GM08714 (cell line): Measurements from ENCODE around the gene KIF3C.

Experiments
- H3K4me3 ChIP-seq: fragments of 200-500 bp; sonication (Bioruptor generic); 2 replicates; pipeline ENCODE4 v1.5.1; 2014; ENCODE audit warnings: mild to moderate bottlenecking, low read length, inconsistent platforms
- ZNF274 ChIP-seq: IDR thresholded peaks from 2 replicates; pipeline ENCODE4 v1.6.1; 2012; ENCODE audit warnings: mild to moderate bottlenecking, low read depth, low read length

The KIF3C gene

DNA sequence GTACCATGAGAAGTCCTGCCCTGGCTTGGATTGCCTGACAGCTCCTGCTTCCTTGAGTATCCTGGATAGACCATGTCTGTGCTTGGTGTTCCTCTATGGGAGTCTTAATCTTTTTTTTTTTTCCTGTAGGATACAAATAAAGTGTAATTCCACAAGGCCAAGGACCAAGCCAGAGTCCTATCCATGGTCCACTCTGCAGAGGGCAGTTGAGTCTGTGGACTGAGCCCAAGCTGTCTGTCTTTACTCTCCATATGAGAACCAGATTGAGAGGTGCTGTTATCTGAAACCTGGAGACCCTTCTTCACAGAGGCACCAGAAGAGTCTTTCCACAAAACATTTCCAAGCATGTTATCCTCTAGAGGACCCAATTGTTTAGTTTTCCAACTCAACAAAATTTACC is 1.4 kb upstream of the KIF3C start:
- no peak overlapping the region for H3K4me3 ChIP-seq
- TF ChIP-seq ZNF274 = no peak

GRCh38 chr2:25982968-25983280 is 627 bp upstream of the KIF3C start:
- peak overlapping the region; percentile 68; the same call in 1 of the 2 replicates for H3K4me3 ChIP-seq
- TF ChIP-seq ZNF274 = no peak

GRCh38 chr2:25981596-25982272 is 563 bp downstream of the KIF3C start:
- TF ChIP-seq ZNF274 = no peak

GRCh38 chr2:25980951-25981350 is 1.3 kb downstream of the KIF3C start:
- no peak overlapping the region for H3K4me3 ChIP-seq
- TF ChIP-seq ZNF274 = no peak

More at GRCh38 chr2:25981596-25982272, 563 bp downstream of the KIF3C start:
- peak overlapping the region; percentile 68 for H3K4me3 ChIP-seq

GRCh38 chr2:25980076-25980887 is 2.0 kb downstream of the KIF3C start:
- no peak for TF ChIP-seq ZNF274
- H3K4me3 ChIP-seq = no peak overlapping the region

DNA sequence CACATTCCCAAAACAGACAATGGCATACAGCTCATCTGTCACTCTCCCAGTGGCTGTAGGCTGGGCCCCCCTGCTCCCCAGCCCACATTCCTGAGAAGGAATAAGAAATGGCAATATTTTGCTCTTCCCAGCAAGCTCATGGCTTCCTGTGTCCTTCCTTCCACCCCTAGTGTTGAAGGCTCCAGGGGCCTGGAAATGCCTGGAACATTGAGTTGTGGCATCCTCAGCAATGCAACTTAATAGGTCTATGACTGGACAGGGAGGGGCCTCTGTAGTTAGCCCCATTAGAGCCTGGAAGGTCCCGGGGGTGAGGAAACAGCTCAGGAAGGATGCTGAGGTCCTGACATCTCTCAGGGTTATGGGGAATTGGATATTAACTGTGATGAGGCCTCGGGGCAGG is 3.3 kb downstream of the KIF3C start:
- no peak overlapping the region for H3K4me3 ChIP-seq
- no peak for TF ChIP-seq ZNF274

- TF ChIP-seq ZNF274 = no peak
- H3K4me3 ChIP-seq = no peak overlapping the region
Measured at GRCh38 chr2:25977768-25978167, 4.5 kb downstream of the KIF3C start.

DNA sequence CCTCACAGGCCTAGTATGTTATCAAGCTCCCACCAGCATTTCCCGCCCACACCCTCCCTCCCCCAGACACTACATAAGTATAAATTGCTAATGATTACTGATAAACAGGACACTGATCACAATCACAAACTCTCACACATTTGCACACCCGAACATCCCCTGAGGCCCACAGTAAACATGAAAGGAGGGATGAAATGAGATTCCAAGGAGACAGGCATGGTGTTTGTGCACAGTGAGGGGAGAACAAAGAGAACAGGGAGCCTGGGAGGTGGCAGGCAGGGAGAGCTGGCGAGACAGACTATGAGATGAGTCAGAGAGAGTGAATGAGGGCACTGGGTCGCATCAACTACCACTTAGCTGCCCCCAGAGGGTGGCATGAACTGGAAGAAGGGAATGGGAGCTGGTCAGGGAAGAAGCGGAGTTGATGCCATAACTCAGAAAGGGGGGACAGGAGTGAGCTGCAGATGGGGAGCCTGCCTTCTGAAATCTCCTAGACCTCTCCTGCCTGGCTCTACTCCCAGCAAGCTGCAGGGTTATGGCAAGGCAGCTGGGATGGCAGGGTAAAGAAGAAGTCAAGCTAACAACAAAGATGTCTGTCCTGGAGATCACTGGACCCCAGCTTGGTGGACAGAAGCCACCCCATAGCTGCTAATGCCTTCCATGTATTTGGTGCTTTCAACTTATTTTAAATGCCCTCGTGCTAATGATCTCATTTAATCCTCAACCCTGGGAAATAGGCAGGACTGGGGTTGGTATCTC is 5.1 kb downstream of the KIF3C start:
- H3K4me3 ChIP-seq = no peak overlapping the region
- TF ChIP-seq ZNF274 = no peak

GRCh38 chr2:25972049-25972823 is 10.1 kb downstream of the KIF3C start:
- TF ChIP-seq ZNF274 = no peak
- no peak overlapping the region for H3K4me3 ChIP-seq

DNA sequence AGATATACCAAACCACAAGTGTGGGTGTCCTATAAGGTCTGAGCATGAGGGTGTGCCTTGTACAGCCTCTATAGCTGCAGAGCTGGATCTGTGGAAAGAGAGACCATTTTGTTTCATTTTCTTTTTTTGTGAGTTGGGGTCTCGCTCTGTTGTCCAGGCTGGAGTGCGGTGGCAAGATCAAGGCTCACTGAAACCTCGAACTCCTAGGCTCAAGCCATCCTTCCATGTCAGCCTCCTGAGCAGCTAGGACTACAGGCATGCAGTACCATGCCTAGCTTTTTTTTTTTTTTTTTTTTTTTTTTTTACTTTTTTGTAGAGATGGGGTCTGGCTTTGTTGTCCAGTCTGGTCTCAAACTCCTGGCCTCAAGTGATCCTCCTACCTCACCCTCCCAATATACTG is 10.7 kb downstream of the KIF3C start:
- TF ChIP-seq ZNF274 = no peak

GRCh38 chr2:25966531-25967270 is 15.6 kb downstream of the KIF3C start:
- TF ChIP-seq ZNF274 = no peak
- H3K4me3 ChIP-seq = no peak overlapping the region

More for the DNA sequence above, 10.7 kb downstream of the KIF3C start:
- H3K4me3 ChIP-seq = no peak overlapping the region

GRCh38 chr2:25964891-25965290 is 17.4 kb downstream of the KIF3C start:
- no peak overlapping the region for H3K4me3 ChIP-seq
- no peak for TF ChIP-seq ZNF274

DNA sequence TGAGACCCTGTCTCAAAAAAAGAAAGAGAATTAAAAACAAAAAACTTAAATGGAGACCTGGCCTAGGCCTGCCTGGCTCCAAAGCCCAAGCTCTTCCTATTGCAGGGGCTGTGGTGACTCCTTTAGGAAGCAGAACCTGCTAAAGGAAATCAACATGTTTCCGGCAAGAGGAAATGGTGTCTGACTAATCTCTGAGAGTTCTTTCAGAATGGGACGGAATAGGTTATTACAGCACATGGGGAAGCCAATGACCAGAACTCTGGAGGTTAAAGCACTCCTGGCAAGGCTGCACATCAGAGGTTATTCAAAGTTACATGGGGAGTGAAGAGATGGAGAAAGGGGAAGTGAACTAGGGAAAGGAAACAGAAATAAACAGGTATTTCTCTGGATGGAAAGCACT is 21.4 kb downstream of the KIF3C start:
- no peak overlapping the region for H3K4me3 ChIP-seq
- TF ChIP-seq ZNF274 = no peak
